CD4-positive, CD25-positive, alpha-beta regulatory T cell (primary cell): ENCODE measurements around the gene PRR19. TPM values are rescaled to one million over a fixed set of nuclear protein-coding genes. Genes with fewer than 3 reads are reported as not detected.

Experiments used
- ATAC-seq, 2 donors: fragments of 150-1000 bp; cut with Tn5 transposase; one replicate each; pipeline ENCODE4 v1.10.0; 2021; ENCODE audit warnings: low read depth in 2 of 2, moderate number of reproducible peaks in 2 of 2, moderate library complexity in 1 of 2
- DNase-seq, 3 donors: peaks; one replicate each; pipeline versions ENCODE4 v3.0.0 to v3.0.0-alpha.2; 2012 to 2022; ENCODE audit warnings: mixed read lengths in 1 of 3
- H3K27ac ChIP-seq: one replicate; pipeline ENCODE4 v1.7.0; 2013; ENCODE audit warnings: mild to moderate bottlenecking, low read length; ENCODE audit not compliant: insufficient read depth, poor library complexity, severe bottlenecking
- H3K27me3 ChIP-seq: one replicate; pipeline ENCODE4 v1.7.0; 2013; ENCODE audit warnings: low read length; ENCODE audit not compliant: control insufficient read depth, insufficient read depth
- H3K36me3 ChIP-seq: one replicate; pipeline ENCODE4 v1.7.0; 2013; ENCODE audit warnings: mild to moderate bottlenecking, low read length, moderate library complexity; ENCODE audit not compliant: control insufficient read depth, insufficient read depth
- H3K4me1 ChIP-seq: 2 replicates; pipeline ENCODE4 v1.7.0; 2013; ENCODE audit warnings: mild to moderate bottlenecking, low read length; ENCODE audit not compliant: insufficient read depth, control insufficient read depth, poor library complexity, severe bottlenecking
- H3K4me3 ChIP-seq: one replicate; pipeline ENCODE4 v1.7.0; 2013; ENCODE audit warnings: low read depth, mild to moderate bottlenecking, low read length, moderate library complexity
- H3K9me3 ChIP-seq, 2 experiments: 1 replicate in 1 of 2; 2 replicates in 1 of 2; pipeline ENCODE4 v1.7.0; 2013; ENCODE audit warnings: low read length in 2 of 2, mild to moderate bottlenecking in 1 of 2, moderate library complexity in 1 of 2; ENCODE audit not compliant: control insufficient read depth in 2 of 2
- H3K27ac Mint-ChIP-seq, 3 donors: one replicate each; pipeline ENCODE4 v1.8.0; 2020 to 2022; ENCODE audit warnings: mild to moderate bottlenecking in 3 of 3, mixed read lengths in 3 of 3, moderate library complexity in 2 of 3
- H3K27me3 Mint-ChIP-seq: one replicate; pipeline ENCODE4 v1.8.0; 2022; ENCODE audit warnings: mild to moderate bottlenecking, mixed read lengths
- H3K36me3 Mint-ChIP-seq: one replicate; pipeline ENCODE4 v1.8.0; 2020; ENCODE audit warnings: mixed read lengths
- H3K4me1 Mint-ChIP-seq, 4 donors: one replicate each; pipeline ENCODE4 v1.8.0; 2020 to 2022; ENCODE audit warnings: mixed read lengths in 4 of 4, mild to moderate bottlenecking in 1 of 4
- H3K4me3 Mint-ChIP-seq, 4 donors: one replicate each; pipeline ENCODE4 v1.8.0; 2020 to 2022; ENCODE audit warnings: mild to moderate bottlenecking in 4 of 4, mixed read lengths in 4 of 4, moderate library complexity in 3 of 4
- H3K9me3 Mint-ChIP-seq, 7 donors: one replicate each; pipeline ENCODE4 v1.8.0; 2020 to 2022; ENCODE audit warnings: mixed read lengths in 7 of 7, mild to moderate bottlenecking in 3 of 7, moderate library complexity in 2 of 7
- polyA plus RNA-seq, 4 donors: library from polyadenylated mRNA; unstranded; fragments of 300-500 nt; fragmentation: Illumina TruSeq; gene quantifications; one replicate each; pipeline ENCODE4 v1.2.3, GENCODE V29; 2021
- total RNA-seq: library from RNA; stranded (reverse); gene quantifications from one replicate; pipeline ENCODE4 v1.2.3, GENCODE V29; 2022

Gene PRR19
- total and polyA plus RNA-seq, 5 donors from 2014 or later = 0.10 to 0.83 (median 0.21) TPM; not detected in 1

- Mint-ChIP-seq H3K9me3 (no peaks in the 10 kb centered on the region), H3K4me3 (peak within 1 kb of the TSS; percentile 41 to 81 (median 72)), H3K4me1 (peaks cover 0 to 24% (median 14%) of the 10 kb centered on the region in 4 donors), H3K27me3 (peaks cover 57% of the 10 kb centered on the region), H3K36me3 (no peaks in the 10 kb centered on the region), H3K27ac (peak within 1 kb of the TSS in 2 of 3 donors; percentile 42 to 53)
- Histone ChIP-seq H3K9me3 (no peaks in the 10 kb centered on the region), H3K36me3 (no peaks in the 10 kb centered on the region), H3K4me3 (no peak within 1 kb of the TSS), H3K27ac (no peak within 1 kb of the TSS), H3K4me1 (peaks cover 16% of the 10 kb centered on the region), H3K27me3 (peaks cover 7% of the 10 kb centered on the region)
- peak in 2 of 3 donors; percentile 28 to 42 for DNase-seq
- ATAC-seq = peak; percentile 52 to 54
Measured at GRCh38 chr19:42313096-42313839, 11.3 kb downstream of the PRR19 start, which contains the start of gene TMEM145. Gene TMEM145, plus strand, starts transcription at chr19:42313309. Its CDS starts 68 bp downstream, at chr19:42313377.

DNA sequence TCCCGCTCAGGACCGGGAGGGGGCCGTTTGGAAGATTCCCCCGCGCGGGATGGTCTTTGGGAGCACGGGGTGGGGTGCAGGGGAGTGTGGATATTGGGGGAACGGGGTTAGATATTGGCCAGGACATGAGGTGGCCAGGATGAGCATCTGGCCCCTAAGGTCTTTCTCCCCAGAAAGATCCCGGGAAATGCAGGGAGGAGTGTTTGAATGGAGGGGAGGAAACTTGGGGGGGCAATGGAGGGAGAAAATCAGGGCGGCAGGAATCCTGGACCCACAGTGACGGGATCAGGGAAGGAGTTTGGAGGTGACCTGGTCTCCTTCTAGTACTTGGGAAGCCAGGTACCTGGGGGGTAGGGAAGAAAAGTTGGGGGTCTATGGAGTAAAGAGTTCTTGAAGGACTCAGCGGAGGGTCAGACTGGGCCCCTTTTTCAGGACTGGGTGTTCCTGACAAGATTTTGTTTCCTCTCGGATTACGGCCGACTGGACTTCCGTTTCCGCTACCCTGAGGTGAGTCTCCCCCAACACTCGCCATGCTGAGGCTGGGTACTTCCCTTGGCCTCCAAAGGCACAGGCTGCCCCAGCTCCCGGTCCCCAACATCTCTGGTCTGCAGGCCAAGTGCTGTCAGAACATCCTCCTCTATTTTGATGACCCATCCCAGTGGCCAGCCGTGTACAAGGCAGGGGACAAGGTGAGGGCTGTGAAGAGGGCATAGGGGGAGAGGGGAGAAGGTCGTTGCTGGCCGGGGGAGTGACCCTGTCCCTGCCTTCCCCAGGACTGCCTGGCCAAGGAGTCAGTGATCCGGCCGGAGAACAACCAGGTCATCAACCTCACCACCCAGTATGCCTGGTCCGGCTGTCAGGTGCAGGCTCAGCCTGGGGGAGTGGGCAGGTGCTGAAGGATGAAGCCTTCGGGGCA is 12.2 kb downstream of the PRR19 start:
- no peaks in the 10 kb centered on the region for H3K36me3 ChIP-seq
- H3K4me1 ChIP-seq = peaks cover 16% of the 10 kb centered on the region
- peaks cover 0 to 24% (median 14%) of the 10 kb centered on the region in 4 donors for H3K4me1 Mint-ChIP-seq
- H3K27ac Mint-ChIP-seq = peak overlapping the region in 1 of 3 donors; percentile 53
- H3K4me3 ChIP-seq = no peak overlapping the region
- H3K27me3 Mint-ChIP-seq = peaks cover 57% of the 10 kb centered on the region
- DNase-seq (no peak), ATAC-seq (no peak)
- peak overlapping the region in 3 of 4 donors; percentile 15 to 72 (median 67) for H3K4me3 Mint-ChIP-seq
- no peaks in the 10 kb centered on the region for H3K9me3 ChIP-seq
- H3K27me3 ChIP-seq = peaks cover 7% of the 10 kb centered on the region
- no peak overlapping the region for H3K27ac ChIP-seq
- no peaks in the 10 kb centered on the region for H3K36me3 Mint-ChIP-seq
- H3K9me3 Mint-ChIP-seq = no peaks in the 10 kb centered on the region

DNA sequence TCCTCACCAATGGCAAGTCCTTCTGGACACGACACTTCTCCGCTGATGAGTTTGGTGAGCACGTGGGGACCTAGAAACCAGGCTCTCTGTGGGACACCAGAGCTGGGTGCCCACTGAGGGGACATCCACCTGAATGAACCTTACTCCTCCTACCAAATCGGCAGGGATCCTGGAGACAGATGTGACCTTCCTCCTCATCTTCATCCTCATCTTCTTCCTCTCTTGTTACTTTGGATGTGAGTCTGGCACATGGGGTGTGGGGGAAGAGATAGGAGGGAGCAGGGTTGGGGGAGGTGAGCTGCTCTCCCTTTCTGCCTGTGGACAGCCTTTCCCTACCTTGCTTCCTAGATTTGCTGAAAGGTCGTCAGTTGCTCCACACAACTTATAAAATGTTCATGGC is 13.1 kb downstream of the PRR19 start:
- Mint-ChIP-seq H3K4me1 (peaks cover 0 to 24% (median 14%) of the 10 kb centered on the region in 4 donors), H3K27ac (no peak overlapping the region), H3K36me3 (no peaks in the 10 kb centered on the region), H3K27me3 (peaks cover 57% of the 10 kb centered on the region), H3K9me3 (no peaks in the 10 kb centered on the region), H3K4me3 (peak overlapping the region in 1 of 4 donors; percentile 41)
- H3K9me3 ChIP-seq = no peaks in the 10 kb centered on the region
- H3K4me1 ChIP-seq = peaks cover 16% of the 10 kb centered on the region
- H3K36me3 ChIP-seq = no peaks in the 10 kb centered on the region
- no peak for DNase-seq
- no peak for ATAC-seq
- H3K4me3 ChIP-seq = no peak overlapping the region
- H3K27me3 ChIP-seq = peaks cover 7% of the 10 kb centered on the region
- no peak overlapping the region for H3K27ac ChIP-seq

DNA sequence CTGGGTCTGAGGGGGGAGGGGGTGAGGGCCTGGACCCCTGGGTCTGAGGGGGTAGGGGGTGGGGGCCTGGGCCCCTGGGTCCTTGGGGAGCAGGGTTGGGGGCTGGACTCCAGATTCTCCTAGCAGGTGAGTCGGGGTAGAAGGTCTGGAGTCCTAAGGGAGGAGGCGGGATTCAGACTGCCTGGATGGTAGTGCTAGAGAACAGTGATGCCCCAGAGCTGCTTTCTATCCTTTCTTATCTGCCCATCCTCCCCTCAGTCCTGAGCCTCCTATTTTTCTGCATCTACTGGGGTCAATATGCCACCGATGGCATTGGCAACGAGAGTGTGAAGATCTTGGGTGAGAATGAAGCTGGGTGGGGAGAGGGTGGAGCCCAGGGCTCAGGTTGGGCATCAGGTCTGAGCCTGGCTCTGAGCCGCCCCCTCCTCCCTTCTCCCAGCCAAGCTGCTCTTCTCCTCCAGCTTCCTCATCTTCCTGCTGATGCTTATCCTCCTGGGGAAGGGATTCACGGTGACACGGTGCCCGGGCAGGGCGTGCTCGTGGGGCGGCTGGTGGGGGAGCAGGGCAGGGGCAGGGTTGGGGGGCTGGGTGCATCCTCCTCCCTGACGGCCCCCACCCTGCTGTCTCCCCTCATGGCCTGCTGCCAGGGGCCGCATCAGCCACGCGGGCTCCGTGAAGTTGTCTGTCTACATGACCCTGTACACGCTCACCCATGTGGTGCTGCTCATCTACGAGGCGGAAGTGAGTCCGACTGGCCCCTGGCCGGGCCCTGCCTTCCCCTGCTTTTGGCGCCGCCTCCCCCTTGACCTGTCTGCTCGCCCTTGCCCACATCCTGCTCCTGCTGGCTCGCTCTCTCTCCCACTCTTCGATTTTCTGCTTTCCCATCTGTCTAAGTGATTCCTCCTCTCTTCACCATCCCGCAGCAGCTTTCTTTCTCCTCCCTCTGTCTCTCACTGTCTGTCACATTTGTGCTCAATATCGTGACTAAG is 14.6 kb downstream of the PRR19 start:
- Mint-ChIP-seq H3K4me3 (peak overlapping the region in 3 of 4 donors; percentile 26 to 44 (median 36)), H3K27me3 (peaks cover 60% of the 10 kb centered on the region)
- ATAC-seq = no peak

DNA sequence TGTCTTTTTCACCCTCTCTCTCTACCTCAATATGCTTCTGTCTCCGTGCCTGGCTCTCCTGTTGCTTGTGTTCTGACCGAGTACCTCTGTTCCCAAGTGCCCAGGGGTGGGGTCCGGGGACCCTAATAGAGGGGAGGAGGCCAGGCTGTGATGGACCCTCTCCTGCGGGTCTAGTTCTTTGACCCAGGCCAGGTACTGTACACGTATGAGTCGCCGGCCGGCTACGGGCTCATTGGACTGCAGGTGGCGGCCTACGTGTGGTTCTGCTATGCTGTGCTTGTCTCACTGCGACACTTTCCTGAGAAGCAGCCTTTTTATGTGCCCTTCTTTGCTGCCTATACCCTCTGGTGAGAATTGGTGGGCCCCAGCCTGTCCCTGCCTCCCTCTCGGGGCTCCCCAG is 15.6 kb downstream of the PRR19 start:
- no peak overlapping the region for H3K27ac ChIP-seq
- H3K36me3 ChIP-seq = no peaks in the 10 kb centered on the region
- H3K4me3 ChIP-seq = no peak overlapping the region
- no peaks in the 10 kb centered on the region for H3K36me3 Mint-ChIP-seq
- H3K27me3 Mint-ChIP-seq = peaks cover 60% of the 10 kb centered on the region
- peaks cover 0 to 1% (median 0%) of the 10 kb centered on the region in 7 donors for H3K9me3 Mint-ChIP-seq
- DNase-seq = no peak
- no peak for ATAC-seq
- H3K27ac Mint-ChIP-seq = peak overlapping the region in 1 of 3 donors; percentile 11
- H3K9me3 ChIP-seq = no peaks in the 10 kb centered on the region
- H3K4me1 ChIP-seq = peaks cover 16% of the 10 kb centered on the region
- H3K4me3 Mint-ChIP-seq = no peak overlapping the region
- H3K4me1 Mint-ChIP-seq = peaks cover 0 to 22% (median 13%) of the 10 kb centered on the region in 4 donors
- H3K27me3 ChIP-seq = peaks cover under 1% of the 10 kb centered on the region

More for the DNA sequence above, 14.6 kb downstream of the PRR19 start:
- Histone ChIP-seq H3K27ac (no peak overlapping the region), H3K27me3 (peaks cover 7% of the 10 kb centered on the region), H3K9me3 (no peaks in the 10 kb centered on the region), H3K36me3 (no peaks in the 10 kb centered on the region), H3K4me1 (peaks cover 16% of the 10 kb centered on the region), H3K4me3 (no peak overlapping the region)
- peaks cover 0 to 24% (median 14%) of the 10 kb centered on the region in 4 donors for H3K4me1 Mint-ChIP-seq
- no peaks in the 10 kb centered on the region for H3K36me3 Mint-ChIP-seq
- no peaks in the 10 kb centered on the region for H3K9me3 Mint-ChIP-seq
- H3K27ac Mint-ChIP-seq = peak overlapping the region in 1 of 3 donors; percentile 8
- DNase-seq = no peak

GRCh38 chr19:42322305-42322704 is 20.4 kb downstream of the PRR19 start:
- ATAC-seq (no peak), DNase-seq (no peak)
- peaks cover 3% of the 10 kb centered on the region for H3K36me3 Mint-ChIP-seq
- Histone ChIP-seq H3K27me3 (peaks cover 6% of the 10 kb centered on the region), H3K36me3 (no peaks in the 10 kb centered on the region), H3K9me3 (no peaks in the 10 kb centered on the region), H3K4me1 (peaks cover 25% of the 10 kb centered on the region), H3K27ac (no peak overlapping the region), H3K4me3 (no peak overlapping the region)
- no peak overlapping the region for H3K27ac Mint-ChIP-seq
- H3K27me3 Mint-ChIP-seq = peaks cover 40% of the 10 kb centered on the region
- H3K4me3 Mint-ChIP-seq = no peak overlapping the region
- H3K4me1 Mint-ChIP-seq = peaks cover 3 to 21% (median 14%) of the 10 kb centered on the region in 4 donors
- H3K9me3 Mint-ChIP-seq = peaks cover 0 to 4% (median 0%) of the 10 kb centered on the region in 7 donors

DNA sequence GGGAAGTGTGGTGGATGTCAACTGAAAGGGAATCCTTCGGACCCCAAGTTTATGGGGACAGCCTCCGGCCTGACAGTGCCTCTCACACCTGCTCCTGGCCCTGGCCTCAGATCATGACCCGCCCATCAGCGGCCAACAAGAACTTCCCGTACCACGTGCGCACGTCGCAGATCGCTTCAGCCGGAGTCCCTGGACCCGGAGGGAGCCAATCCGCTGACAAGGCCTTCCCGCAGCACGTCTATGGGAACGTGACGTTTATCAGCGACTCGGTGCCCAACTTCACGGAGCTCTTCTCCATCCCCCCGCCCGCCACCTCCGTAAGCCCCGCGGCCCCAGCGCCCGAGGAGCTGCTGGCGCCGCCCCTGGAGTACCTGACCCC is 21.5 kb downstream of the PRR19 start:
- ATAC-seq (no peak), DNase-seq (no peak)
- peaks cover 36% of the 10 kb centered on the region for H3K27me3 Mint-ChIP-seq
- Histone ChIP-seq H3K9me3 (no peaks in the 10 kb centered on the region), H3K27ac (no peak overlapping the region), H3K4me1 (peaks cover 25% of the 10 kb centered on the region), H3K36me3 (no peaks in the 10 kb centered on the region), H3K27me3 (peaks cover 6% of the 10 kb centered on the region), H3K4me3 (no peak overlapping the region)
- H3K9me3 Mint-ChIP-seq = peaks cover 0 to 4% (median 0%) of the 10 kb centered on the region in 7 donors
- H3K4me3 Mint-ChIP-seq = peak overlapping the region; percentile 16 to 68 (median 60)
- no peak overlapping the region for H3K27ac Mint-ChIP-seq
- peaks cover 3 to 26% (median 17%) of the 10 kb centered on the region in 4 donors for H3K4me1 Mint-ChIP-seq
- peaks cover 3% of the 10 kb centered on the region for H3K36me3 Mint-ChIP-seq
